ENCODE measurements around the gene MZT2A.
"Not testable (repeated sequence)": the region's sequence is repeated elsewhere in the genome, so short reads cannot be mapped to it uniquely, and the experiment has no call there.

DNA sequence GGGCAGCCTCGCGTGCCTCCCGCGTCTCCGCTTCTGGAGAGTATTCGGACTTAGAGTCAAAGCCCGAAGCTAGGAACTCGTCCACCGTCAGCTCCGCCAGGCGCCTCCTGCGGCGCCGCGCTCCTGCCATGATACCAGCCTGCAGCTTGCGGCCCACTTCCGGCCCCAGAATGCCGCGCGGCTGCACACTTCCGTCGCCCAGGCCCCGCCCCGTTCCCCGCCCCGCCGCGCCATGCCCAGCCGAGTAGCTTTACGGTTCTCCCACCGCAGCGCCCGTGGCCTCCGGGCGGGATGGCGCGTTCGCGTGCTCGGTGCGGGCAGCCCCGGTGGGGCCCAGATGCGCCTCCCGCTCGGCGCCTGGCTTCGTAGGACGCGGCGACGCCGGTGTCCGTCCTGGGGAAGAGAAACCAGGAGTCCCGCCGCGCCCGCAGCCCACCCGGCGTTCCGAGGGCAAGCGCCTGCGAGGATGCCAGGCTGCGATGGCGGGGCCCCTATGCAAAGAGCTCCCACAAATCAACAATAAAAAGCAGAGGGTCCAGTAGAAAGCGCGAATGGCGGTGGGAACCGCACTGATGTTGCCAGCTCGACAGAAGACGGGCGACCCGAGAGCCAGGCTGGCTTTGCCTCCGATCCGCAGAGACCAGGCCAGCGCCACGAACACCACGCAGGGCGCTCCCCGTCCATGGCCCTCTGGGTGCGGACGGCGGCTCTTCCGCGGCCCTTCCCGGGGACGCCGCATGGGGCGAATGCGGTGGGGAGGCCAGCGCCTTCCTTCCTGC, 47.3 kb downstream of the MZT2A start:
- TF ChIP-seq, protein P1, sequence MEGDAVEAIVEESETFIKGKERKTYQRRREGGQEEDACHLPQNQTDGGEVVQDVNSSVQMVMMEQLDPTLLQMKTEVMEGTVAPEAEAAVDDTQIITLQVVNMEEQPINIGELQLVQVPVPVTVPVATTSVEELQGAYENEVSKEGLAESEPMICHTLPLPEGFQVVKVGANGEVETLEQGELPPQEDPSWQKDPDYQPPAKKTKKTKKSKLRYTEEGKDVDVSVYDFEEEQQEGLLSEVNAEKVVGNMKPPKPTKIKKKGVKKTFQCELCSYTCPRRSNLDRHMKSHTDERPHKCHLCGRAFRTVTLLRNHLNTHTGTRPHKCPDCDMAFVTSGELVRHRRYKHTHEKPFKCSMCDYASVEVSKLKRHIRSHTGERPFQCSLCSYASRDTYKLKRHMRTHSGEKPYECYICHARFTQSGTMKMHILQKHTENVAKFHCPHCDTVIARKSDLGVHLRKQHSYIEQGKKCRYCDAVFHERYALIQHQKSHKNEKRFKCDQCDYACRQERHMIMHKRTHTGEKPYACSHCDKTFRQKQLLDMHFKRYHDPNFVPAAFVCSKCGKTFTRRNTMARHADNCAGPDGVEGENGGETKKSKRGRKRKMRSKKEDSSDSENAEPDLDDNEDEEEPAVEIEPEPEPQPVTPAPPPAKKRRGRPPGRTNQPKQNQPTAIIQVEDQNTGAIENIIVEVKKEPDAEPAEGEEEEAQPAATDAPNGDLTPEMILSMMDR (conservative IDR thresholded peaks at IDR 0.05; ENCODE audit: low read length): not testable (repeated sequence)
- TF ChIP-seq EZH2phosphoT487 (IDR thresholded peaks at IDR 0.05; ENCODE audit: borderline replicate concordance): not testable (repeated sequence)

Measured in Loucy (cell line).